Sigmoid colon (tissue), 4 donors: ENCODE measurements around the gene RIMBP2.

Experiments used
- EP300 ChIP-seq, 4 donors: sonication (generic); formaldehyde crosslinking; IDR thresholded peaks; one replicate each; pipeline ENCODE4 v1.6.1; 2017; ENCODE audit warnings: antibody characterized with exemption in 4 of 4
- POLR2A ChIP-seq, 2 donors: fragments of 450-650 bp; IDR thresholded peaks; one replicate each; pipeline ENCODE4 v1.6.1; 2016; ENCODE audit warnings: antibody characterized with exemption in 2 of 2, mild to moderate bottlenecking in 2 of 2, moderate library complexity in 2 of 2
- TF ChIP-seq, protein P1 (sequence below), 4 experiments: fragments of 450-650 bp in 3 of 4; fragments of 200-600 bp in 1 of 4; IDR thresholded peaks; one replicate each; pipeline ENCODE4 v1.5.1; 2016 to 2019; ENCODE audit warnings: antibody characterized with exemption in 4 of 4, mild to moderate bottlenecking in 3 of 4, moderate library complexity in 2 of 4

DNA sequence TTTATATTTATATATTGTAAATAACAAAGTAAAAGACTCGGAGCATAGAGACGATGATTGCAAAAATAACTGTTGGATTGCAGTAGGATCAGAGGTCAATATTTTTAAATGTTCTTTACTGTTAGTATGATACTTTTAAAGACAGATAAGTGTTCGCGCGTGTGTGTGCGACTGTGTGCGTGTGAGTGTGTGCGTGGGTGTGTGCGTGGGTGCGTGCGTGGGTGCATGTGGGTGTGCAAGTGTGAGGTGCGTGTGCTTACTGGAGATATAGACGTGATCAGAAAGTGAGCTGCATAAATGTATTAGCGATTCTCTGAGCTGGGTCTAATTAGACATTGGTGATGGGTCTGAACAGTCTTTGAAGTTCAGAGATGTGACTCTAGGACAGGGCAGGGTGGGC, 142.9 kb downstream of the RIMBP2 start:
- TF ChIP-seq EP300 (IDR thresholded peaks at IDR 0.05) (no peak), POLR2A (IDR thresholded peaks at IDR 0.05) (no peak)
- TF ChIP-seq, protein P1, sequence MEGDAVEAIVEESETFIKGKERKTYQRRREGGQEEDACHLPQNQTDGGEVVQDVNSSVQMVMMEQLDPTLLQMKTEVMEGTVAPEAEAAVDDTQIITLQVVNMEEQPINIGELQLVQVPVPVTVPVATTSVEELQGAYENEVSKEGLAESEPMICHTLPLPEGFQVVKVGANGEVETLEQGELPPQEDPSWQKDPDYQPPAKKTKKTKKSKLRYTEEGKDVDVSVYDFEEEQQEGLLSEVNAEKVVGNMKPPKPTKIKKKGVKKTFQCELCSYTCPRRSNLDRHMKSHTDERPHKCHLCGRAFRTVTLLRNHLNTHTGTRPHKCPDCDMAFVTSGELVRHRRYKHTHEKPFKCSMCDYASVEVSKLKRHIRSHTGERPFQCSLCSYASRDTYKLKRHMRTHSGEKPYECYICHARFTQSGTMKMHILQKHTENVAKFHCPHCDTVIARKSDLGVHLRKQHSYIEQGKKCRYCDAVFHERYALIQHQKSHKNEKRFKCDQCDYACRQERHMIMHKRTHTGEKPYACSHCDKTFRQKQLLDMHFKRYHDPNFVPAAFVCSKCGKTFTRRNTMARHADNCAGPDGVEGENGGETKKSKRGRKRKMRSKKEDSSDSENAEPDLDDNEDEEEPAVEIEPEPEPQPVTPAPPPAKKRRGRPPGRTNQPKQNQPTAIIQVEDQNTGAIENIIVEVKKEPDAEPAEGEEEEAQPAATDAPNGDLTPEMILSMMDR (IDR thresholded peaks at IDR 0.05), result no peak
